ENCODE data around the gene NAGLU. TPM values are rescaled to one million over a fixed set of nuclear protein-coding genes. Genes with fewer than 3 reads are reported as not detected.

The NAGLU gene
- polyA plus RNA-seq, 2 of the 4 experiments (the other 2 are of a cell fraction), result 17.8 to 34.5 TPM

DNA sequence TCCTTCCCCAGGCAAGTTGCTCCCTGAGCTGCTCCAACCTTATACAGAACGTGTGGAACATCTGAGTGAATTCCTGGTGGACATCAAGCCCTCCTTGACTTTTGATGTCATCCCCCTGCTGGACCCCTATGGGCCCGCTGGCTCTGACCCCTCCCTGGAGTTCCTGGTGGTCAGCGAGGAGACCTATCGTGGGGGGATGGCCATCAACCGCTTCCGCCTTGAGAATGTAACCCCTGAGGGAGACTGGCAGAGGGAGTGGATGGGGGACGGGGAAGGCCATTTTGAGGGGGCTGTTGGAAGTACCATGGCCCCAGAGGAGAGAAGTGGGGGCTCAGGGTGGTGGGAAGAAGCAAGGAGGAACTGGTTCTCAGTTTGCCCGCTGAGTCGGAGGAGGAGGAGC is 27.9 kb downstream of the NAGLU start:
- ATAC-seq, result no peak
- H3K4me3 ChIP-seq, result no peak overlapping the region
- ChIA-PET POLR2A (no interaction called here), CTCF (interaction anchor here (0.6 to 9.3 kb wide), 10 partner anchors 7 to 654 kb away, joined by 3 to 120 read pairs (median 4); partner anchors contain the start of genes PLEKHH3 and PSMC3IP)
- no peak for DNase-seq (ENCODE audit: low read depth in 1 of 2, low spot score in 1 of 2)
- 94% methylated on average over 9 of the region's 9 CpGs for WGBS (ENCODE audit: missing lambda C conversion rate)
- peak overlapping the region in 1 of 2 experiments; percentile 91; a peak in 2 of 6 replicates for H3K27ac ChIP-seq
- peak overlapping the region; percentile 86 for H3K4me2 ChIP-seq
- FAIRE-seq, result no peak
- TF ChIP-seq NFE2L2 (conservative IDR thresholded peaks at IDR 0.05; ENCODE audit: low read length) (no peak), CEBPB (IDR thresholded peaks at IDR 0.05) (no peak), HOXA7 (CRISPR knock-in tag; IDR thresholded peaks at IDR 0.05) (no peak), CBX8 (IDR thresholded peaks at IDR 0.05) (no peak), ZNF302 (CRISPR knock-in tag; IDR thresholded peaks at IDR 0.05) (no peak), RNF2 (IDR thresholded peaks at IDR 0.05; ENCODE audit: borderline replicate concordance, low read depth) (no peak), EHMT2 (IDR thresholded peaks at IDR 0.05; ENCODE audit: low read depth) (no peak), PHF8 (IDR thresholded peaks at IDR 0.05; ENCODE audit: borderline replicate concordance, low read depth) (no peak), NR3C1 (IDR thresholded peaks at IDR 0.05) (no peak), SREBF2 (IDR thresholded peaks at IDR 0.05) (no peak), ZSCAN20 (CRISPR knock-in tag; IDR thresholded peaks at IDR 0.05) (no peak), HDAC2 (IDR thresholded peaks at IDR 0.05) (no peak), RAD21 (conservative IDR thresholded peaks at IDR 0.05 in 1 of 2, IDR thresholded peaks at IDR 0.05 in 1 of 2) (no peak), HEYL (CRISPR knock-in tag; IDR thresholded peaks at IDR 0.05) (no peak), CHD2 (IDR thresholded peaks at IDR 0.05; ENCODE audit: low read length, partially characterized antibody) (no peak), MAZ (IDR thresholded peaks at IDR 0.05; ENCODE audit: borderline replicate concordance, low read depth, low read length) (no peak)
- TF ChIP-seq, protein P1, sequence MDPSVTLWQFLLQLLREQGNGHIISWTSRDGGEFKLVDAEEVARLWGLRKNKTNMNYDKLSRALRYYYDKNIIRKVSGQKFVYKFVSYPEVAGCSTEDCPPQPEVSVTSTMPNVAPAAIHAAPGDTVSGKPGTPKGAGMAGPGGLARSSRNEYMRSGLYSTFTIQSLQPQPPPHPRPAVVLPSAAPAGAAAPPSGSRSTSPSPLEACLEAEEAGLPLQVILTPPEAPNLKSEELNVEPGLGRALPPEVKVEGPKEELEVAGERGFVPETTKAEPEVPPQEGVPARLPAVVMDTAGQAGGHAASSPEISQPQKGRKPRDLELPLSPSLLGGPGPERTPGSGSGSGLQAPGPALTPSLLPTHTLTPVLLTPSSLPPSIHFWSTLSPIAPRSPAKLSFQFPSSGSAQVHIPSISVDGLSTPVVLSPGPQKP (IDR thresholded peaks at IDR 0.05; ENCODE audit: low read depth, low read length), result no peak
- TF ChIP-seq, protein P2, sequence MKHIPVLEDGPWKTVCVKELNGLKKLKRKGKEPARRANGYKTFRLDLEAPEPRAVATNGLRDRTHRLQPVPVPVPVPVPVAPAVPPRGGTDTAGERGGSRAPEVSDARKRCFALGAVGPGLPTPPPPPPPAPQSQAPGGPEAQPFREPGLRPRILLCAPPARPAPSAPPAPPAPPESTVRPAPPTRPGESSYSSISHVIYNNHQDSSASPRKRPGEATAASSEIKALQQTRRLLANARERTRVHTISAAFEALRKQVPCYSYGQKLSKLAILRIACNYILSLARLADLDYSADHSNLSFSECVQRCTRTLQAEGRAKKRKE (CRISPR knock-in tag; IDR thresholded peaks at IDR 0.05; ENCODE audit: low read depth), result no peak
- TF ChIP-seq, protein P3, sequence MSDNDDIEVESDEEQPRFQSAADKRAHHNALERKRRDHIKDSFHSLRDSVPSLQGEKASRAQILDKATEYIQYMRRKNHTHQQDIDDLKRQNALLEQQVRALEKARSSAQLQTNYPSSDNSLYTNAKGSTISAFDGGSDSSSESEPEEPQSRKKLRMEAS (IDR thresholded peaks at IDR 0.05), result no peak
- H3K4me1 ChIP-seq, result peaks cover 38% of the 10 kb centered on the region
- no peaks in the 10 kb centered on the region for H3K9me3 ChIP-seq

DNA sequence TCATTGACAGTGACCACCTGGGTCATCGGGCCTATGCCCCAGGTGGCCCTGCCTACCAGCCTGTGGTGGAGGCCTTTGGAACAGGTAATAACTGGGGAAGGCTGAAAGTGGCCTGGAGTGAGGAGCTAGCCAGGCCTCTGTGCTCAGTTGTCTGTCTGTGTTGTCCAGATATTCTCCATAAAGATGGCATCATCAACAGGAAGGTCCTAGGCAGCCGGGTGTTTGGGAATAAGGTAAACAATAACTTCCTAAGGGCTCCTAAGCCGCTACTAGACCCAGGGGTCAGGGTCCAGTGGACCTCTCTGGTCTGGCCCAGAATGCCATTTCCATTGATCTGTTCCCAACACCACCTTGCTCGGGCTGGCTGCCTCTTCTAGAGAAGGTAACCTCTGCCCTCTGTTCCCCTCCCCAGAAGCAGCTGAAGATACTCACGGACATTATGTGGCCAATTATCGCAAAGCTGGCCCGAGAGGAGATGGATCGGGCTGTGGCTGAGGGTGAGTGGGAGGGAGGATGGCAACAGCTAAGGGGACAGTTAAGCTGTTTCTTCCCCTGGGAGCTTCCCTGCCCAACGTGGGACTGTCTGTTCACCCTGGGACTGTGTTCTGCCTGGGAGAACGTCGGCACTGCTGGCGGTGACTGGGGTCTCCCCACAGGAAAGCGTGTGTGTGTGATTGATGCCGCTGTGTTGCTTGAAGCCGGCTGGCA is 28.9 kb downstream of the NAGLU start:
- H3K4me3 ChIP-seq, result no peak overlapping the region
- no peak overlapping the region for H3K4me2 ChIP-seq
- no peak for FAIRE-seq
- ChIA-PET POLR2A (interaction anchor here (1.9 to 3.5 kb wide), 2 partner anchors 11 to 12 kb away, joined by 7 to 17 read pairs; partner anchors contain the start of gene PSMC3IP), CTCF (interaction anchor here (0.6 to 9.3 kb wide), 9 partner anchors 8 to 271 kb away, joined by 3 to 120 read pairs (median 4); partner anchors contain the start of genes PLEKHH3 and PSMC3IP)
- DNase-seq (ENCODE audit: low read depth in 1 of 2, low spot score in 1 of 2), result no peak
- ATAC-seq, result no peak
- no peaks in the 10 kb centered on the region for H3K9me3 ChIP-seq
- WGBS (ENCODE audit: missing lambda C conversion rate), result 88% methylated on average over 15 of the region's 15 CpGs
- TF ChIP-seq MAFK (IDR thresholded peaks at IDR 0.05; ENCODE audit: partially characterized antibody) (no peak), FOSB (CRISPR knock-in tag; IDR thresholded peaks at IDR 0.05) (no peak), PHF8 (IDR thresholded peaks at IDR 0.05; ENCODE audit: borderline replicate concordance, low read depth) (no peak), NFE2L2 (conservative IDR thresholded peaks at IDR 0.05; ENCODE audit: low read length) (no peak), HDAC2 (IDR thresholded peaks at IDR 0.05) (no peak)
- TF ChIP-seq, protein P4, sequence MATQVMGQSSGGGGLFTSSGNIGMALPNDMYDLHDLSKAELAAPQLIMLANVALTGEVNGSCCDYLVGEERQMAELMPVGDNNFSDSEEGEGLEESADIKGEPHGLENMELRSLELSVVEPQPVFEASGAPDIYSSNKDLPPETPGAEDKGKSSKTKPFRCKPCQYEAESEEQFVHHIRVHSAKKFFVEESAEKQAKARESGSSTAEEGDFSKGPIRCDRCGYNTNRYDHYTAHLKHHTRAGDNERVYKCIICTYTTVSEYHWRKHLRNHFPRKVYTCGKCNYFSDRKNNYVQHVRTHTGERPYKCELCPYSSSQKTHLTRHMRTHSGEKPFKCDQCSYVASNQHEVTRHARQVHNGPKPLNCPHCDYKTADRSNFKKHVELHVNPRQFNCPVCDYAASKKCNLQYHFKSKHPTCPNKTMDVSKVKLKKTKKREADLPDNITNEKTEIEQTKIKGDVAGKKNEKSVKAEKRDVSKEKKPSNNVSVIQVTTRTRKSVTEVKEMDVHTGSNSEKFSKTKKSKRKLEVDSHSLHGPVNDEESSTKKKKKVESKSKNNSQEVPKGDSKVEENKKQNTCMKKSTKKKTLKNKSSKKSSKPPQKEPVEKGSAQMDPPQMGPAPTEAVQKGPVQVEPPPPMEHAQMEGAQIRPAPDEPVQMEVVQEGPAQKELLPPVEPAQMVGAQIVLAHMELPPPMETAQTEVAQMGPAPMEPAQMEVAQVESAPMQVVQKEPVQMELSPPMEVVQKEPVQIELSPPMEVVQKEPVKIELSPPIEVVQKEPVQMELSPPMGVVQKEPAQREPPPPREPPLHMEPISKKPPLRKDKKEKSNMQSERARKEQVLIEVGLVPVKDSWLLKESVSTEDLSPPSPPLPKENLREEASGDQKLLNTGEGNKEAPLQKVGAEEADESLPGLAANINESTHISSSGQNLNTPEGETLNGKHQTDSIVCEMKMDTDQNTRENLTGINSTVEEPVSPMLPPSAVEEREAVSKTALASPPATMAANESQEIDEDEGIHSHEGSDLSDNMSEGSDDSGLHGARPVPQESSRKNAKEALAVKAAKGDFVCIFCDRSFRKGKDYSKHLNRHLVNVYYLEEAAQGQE (IDR thresholded peaks at IDR 0.05), result no peak
- no peak overlapping the region for H3K27ac ChIP-seq
- peaks cover 38% of the 10 kb centered on the region for H3K4me1 ChIP-seq

All from A549 (cell line).